Activated CD8-positive, alpha-beta memory T cell treated with anti-CD3 and anti-CD28 coated beads for 36 hours (primary cell): ENCODE results near the gene ATP6V0A4. TPM values are rescaled to one million over a fixed set of nuclear protein-coding genes. Genes with fewer than 3 reads are reported as not detected.

Source experiments
- CTCF ChIA-PET: fragments of 350-600 bp; sonication (Branson Sonifier 250); formaldehyde crosslinking; loops from one replicate; lab custom pipeline; 2021; ENCODE audit warnings: antibody characterized with exemption; lab: Charles Lee
- POLR2A ChIA-PET: fragments of 350-600 bp; sonication (Branson Sonifier 250); formaldehyde crosslinking; loops from one replicate; lab custom pipeline; 2021; ENCODE audit warnings: antibody characterized with exemption; lab: Charles Lee
- total RNA-seq, 2 experiments: library from RNA; stranded (reverse); gene quantifications; one replicate each; pipeline ENCODE4 v1.2.3, GENCODE V29; 2021

ATP6V0A4 gene
- total RNA-seq, 2 experiments from 2014 or later = not detected

- CTCF ChIA-PET = no interaction called here
Measured at GRCh38 chr7:138668946-138669345, 129.1 kb downstream of the ATP6V0A4 start.

DNA sequence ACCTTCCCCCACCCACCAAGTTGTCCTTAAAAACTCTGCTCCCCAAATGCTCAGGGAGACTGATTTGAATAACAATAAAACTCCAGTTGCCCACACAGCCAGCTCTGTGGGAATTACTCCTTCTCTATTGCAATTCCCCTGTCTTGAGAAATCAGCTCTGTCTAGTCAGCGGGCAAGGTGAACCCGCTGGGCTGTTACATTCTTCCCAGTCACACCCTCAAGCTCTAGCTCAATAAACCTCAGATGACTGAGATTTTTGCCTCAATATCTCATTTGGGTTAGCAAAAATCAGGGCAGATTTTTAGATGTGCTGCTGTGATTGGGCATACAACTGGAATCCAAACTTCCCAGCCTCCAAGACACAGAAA is 129.8 kb downstream of the ATP6V0A4 start:
- ChIA-PET CTCF (no interaction called here), POLR2A (no interaction called here)

More at GRCh38 chr7:138668946-138669345, 129.1 kb downstream of the ATP6V0A4 start:
- POLR2A ChIA-PET = no interaction called here

DNA sequence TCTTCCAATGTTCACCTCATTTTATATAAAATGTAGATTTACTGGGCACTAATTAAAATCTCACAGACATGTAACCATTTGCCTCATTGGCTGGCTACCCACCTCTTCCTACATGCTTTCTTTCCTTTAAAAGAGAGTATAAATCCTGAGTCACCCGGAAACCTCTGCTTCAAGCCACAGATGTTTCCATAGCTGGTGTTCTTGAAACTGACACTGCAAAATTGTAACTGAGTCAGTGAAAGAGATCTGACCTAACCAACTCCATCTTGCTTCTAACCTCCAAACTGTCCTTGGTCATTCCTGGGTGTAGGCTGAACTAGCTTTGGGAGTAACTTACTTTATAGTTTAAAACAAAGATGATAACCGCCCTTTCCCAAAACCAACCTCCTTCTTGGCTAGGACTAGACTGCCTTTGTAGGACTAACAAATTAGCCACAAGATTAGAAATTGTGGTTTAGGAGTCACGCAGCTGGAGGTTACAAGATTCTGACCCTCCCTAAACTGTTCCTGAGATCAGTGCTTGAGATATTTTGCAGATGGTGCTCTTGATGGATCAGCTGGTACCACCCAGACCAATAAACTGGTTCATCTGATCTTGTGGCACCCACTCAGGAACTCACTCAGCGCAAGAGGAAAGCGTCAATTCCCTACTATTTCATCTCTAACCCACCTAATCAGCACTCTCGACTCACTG is 130.3 kb downstream of the ATP6V0A4 start:
- ChIA-PET POLR2A (no interaction called here), CTCF (interaction anchor here (1.1 kb wide), 1 partner anchor 41 kb away, joined by 5 read pairs; no protein-coding TSS in a partner anchor)

GRCh38 chr7:138666385-138666784 is 131.6 kb downstream of the ATP6V0A4 start:
- ChIA-PET CTCF (interaction anchor here (1.1 kb wide), 1 partner anchor 43 kb away, joined by 5 read pairs; no protein-coding TSS in a partner anchor), POLR2A (no interaction called here)

- ChIA-PET POLR2A (no interaction called here), CTCF (no interaction called here)
Measured at GRCh38 chr7:138665669-138666140, 132.3 kb downstream of the ATP6V0A4 start.

DNA sequence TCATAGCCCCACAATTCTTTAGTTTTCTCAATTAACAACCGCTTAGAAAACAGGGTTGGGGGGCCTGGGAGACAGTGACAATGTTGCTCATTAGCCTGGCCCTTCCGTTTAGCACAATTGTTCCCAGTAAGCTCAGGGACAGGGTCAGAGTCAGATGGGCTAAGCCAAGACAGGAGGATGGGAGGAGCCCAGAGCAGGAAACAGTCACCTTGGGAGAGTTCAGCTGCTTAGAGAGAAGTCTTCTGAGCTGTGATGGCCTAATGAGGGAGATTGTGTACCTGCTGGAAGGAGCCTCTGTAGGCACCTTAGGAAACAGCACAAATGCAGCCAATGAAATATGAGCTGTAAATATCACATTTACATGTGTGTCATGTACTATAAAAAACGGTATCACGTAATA is 132.7 kb downstream of the ATP6V0A4 start:
- CTCF ChIA-PET = no interaction called here
- POLR2A ChIA-PET = no interaction called here

- ChIA-PET POLR2A (interaction anchor here (0.5 kb wide), 1 partner anchor 58 kb away, joined by 8 read pairs; no protein-coding TSS in a partner anchor), CTCF (no interaction called here)
Measured at GRCh38 chr7:138663725-138664710, 134.0 kb downstream of the ATP6V0A4 start.

DNA sequence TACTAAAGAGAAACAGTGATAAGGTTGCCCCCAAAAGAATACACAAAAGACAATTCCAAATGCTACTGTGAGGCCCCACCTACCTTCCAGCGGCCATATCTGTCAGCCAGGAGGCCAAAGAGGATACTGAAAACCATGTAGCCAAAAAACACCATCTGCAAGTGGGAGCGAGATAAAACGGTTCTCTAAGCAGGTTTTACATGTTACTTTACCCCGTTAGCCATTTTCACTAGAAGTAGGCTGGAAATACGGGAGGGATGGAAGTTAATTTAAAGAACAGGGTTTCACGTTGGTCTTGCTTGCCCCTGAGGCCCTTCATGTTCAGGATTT is 135.0 kb downstream of the ATP6V0A4 start:
- CTCF ChIA-PET = no interaction called here
- POLR2A ChIA-PET = no interaction called here

- POLR2A ChIA-PET = no interaction called here
- CTCF ChIA-PET = no interaction called here
Measured at GRCh38 chr7:138662076-138662990, 135.7 kb downstream of the ATP6V0A4 start.

DNA sequence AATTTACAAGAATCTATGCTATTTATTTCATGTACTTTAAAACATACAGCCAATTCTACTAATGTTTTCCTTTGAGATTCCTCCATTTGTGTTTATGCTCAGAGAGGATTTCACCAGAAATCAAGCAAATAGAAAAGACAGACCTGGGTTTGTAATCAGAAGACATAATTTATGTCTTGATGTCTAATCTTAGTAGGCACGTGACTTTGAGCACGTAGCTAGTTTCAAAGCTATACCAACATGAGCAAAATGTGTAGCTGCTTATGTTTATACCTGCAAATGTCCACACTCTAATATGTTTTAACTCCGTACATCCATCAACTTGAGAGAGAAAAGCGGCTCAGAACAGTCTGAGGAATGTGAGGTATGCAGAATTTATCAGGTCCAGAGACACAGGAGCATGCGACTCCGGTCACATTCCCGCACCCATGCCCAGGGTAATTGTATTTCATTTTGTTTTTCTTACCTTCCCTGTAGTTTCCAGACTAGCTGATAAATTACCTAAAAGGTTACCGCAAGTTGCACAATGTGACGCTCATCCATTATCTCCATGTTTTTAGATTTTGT is 136.8 kb downstream of the ATP6V0A4 start:
- ChIA-PET POLR2A (no interaction called here), CTCF (no interaction called here)

DNA sequence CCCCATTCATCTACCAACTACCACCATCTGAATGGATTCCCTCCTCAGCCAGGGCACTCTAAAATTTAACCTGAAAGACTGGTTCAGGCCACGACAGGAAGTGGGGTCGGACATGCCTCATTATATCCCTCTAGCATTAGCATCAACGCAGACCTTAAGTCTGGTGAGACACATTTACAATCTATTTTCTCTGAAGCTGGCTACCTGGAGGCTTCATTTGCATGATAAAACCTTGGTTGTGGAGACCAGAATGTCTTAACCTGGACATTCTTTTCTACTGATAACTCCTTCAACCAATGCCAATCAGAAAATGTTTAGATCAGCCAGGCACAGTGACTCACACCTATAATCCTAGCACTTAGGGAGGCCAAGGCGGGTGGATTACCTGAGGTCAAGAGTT is 139.1 kb downstream of the ATP6V0A4 start:
- CTCF ChIA-PET = no interaction called here
- POLR2A ChIA-PET = no interaction called here

DNA sequence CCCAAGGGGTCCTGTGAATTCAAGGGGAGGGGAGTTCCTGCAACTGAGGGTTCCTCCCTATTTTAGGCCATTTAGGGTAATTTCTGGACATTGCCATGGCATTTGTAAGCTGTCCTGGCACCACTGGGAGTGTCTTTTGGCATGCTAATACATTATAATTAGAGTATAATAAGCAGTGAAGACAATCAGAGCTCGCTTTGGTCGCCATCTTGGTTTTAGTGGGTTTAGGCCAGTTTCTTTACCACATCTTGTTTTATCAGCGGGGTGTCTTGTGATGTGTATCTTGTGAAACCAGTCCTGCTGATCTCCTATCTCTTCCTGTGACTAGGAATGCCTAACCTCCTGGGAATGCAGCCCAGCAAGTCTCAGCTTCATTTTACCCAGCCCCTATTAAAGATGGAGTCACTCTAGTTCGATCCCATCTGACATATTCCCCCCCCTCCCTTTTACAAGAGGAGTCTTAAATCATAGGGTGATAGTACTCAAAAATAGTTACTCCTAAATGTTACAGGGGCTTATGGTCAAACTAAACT is 140.1 kb downstream of the ATP6V0A4 start:
- ChIA-PET POLR2A (no interaction called here), CTCF (no interaction called here)

DNA sequence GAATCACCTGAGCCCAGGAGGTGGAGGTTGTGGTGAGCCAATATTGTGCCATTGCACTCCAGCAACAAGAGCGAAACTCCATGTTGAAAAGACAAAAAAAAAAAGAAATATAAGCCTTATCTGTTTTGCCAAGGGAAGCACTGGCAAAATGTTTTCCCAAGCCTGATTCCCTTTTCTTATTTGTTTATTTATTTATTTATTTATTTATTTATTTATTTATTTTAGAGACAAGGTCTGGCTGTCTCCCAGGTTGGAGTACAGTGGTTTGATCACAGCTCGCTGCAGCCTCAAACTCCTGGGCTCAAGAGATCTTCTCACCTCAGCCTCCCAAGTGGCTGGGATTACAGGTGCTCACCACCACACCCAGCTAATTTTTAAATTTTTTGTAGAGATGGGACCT is 141.0 kb downstream of the ATP6V0A4 start:
- ChIA-PET POLR2A (no interaction called here), CTCF (no interaction called here)

Other genes starting within 250 kb of the ATP6V0A4 start
- not detected for gene SVOPL, start 96.8 kb downstream of the ATP6V0A4 start, total RNA-seq
- not detected for gene TMEM213, start 202 bp downstream of the ATP6V0A4 start, total RNA-seq
- gene KIAA1549, start 183.2 kb upstream of the ATP6V0A4 start, total RNA-seq = 1 to 10 TPM; 1.6 to 1.7 TPM
- 10 to 100 TPM; 24.9 to 25.0 TPM for gene ZC3HAV1L, start 237.8 kb upstream of the ATP6V0A4 start, total RNA-seq